GM18517 (cell line): ENCODE measurements around the gene ITM2C.

Experiments used
- ATAC-seq: cut with Tn5 transposase; IDR thresholded peaks from one replicate; pipeline ENCODE4 v1.9.1; 2021; ENCODE audit warnings: mild to moderate bottlenecking, moderate library complexity; ENCODE audit not compliant: unreplicated experiment

Gene ITM2C

DNA sequence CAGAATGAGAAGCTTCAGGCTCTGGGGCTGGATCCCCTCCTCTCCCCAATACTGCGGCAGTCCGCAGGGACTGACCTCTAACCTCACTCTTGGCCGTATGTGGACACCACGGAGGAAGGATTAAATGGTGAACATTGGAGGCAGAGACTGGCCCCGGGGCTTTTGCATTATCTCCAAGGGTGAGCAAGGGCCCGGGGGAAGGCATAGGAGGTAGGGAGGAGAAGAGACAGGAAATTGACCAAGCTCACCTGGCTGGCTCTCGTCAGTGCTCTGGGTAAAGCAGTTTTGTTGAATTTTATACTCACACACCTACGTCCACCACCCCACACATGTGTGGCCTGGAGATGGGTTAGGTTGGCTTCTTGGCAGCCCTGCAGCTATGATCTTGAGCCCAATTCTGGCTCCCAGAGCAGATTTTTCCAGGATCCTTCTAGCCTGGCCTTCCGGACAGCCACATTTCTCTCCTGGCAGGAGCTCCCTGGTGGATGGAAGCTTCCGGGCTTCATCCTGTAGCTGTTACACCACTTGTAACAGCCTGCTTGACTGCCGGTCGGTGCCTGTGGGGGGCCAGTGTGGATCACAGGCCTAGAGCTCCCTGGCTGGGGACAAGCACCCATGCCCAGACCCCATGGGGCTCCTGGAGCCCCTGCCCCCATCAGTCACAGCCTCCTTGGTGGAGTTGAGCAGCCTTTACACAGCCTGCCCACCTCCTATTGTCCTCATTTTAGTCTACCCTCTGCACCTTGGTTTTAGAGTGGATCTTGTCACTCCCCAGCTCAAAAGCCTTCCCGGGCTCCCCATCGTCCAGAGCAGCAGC, 7.6 kb downstream of the ITM2C start:
- no peak for ATAC-seq

DNA sequence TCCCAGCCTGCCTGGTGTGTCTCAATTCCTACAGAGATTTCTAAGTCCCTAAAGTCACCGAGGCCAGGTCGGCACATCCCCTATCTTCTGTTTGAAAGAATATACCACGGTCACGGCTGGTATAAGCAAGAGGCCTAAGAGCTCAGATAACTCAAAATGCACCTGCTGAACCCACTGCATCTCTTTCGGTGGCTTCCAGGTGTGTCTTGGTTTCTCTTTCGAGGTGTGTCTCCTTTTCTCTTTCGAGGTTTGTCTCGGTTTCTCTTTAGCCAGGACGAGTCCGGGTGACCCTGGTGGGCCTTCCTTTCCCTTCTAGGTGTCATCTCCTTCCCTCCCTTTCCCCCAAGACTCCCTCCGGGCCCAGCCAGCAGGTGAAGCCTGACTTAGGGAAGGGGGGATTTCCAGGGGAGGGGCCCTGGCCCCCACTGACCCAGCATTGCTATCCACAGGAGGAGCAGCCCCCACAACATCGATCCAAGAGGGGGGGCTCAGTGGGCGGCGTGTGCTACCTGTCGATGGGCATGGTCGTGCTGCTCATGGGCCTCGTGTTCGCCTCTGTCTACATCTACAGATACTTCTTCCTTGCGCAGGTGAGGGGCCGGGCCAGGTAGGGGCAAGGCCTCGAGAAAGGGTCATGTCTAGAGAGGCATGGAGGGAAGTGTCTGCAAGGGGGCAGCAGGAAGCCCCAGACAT, 8.4 kb downstream of the ITM2C start:
- peak; percentile 85 for ATAC-seq

DNA sequence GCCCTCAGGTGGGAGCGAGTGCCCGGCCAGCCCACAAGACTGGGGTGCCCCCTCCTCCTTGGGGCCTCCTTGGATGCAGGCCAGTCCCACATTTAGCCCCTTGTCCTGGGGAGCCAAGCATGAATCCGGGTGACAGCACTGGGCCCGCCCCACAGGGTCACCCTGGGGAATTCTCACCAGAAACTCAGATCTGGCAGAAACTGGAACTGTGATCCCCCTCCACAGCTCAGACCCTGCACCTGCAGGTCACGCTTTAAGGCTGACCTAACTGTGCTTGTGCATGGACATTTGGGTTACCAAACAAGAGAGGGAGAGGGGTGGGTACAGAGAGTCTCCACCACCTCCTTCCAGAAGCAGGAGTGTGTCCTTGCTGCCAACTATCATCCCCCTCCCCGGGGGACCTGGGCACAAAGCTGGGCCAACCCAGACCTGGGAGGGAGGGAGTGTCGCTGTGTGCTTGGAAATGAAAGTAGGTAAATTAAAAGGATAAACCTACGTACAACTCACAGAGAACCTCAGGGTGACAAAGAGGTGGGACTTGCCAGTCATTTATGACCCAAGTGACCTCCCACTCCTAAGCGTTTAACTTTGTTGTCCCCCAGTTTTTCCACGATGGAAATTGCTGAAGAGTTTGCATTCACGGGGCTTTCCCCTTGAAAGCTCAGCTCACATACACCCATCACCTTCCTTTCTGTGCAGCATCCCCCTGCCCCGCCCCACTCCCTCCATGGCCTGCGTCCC, 9.1 kb downstream of the ITM2C start:
- peak; percentile 75 for ATAC-seq

DNA sequence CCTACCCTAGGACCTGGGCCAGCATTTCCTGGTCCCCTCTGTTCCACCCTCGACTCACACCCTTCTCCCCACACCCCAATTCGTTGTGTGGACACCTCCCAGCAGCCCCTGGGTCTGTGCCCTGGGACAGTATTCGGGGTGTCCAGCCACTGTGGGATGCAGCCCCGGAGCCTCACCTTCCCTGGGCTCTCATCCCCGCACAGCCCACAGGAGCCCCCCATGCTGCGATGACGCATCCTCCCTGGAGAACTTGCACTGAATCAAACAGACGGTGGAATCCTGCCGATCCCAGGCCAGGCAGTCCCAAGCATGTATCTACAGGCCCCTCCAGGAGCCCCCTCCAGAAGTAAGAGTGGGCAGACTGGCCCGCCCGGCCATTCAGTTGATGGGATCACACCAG, 9.7 kb downstream of the ITM2C start:
- no peak for ATAC-seq

DNA sequence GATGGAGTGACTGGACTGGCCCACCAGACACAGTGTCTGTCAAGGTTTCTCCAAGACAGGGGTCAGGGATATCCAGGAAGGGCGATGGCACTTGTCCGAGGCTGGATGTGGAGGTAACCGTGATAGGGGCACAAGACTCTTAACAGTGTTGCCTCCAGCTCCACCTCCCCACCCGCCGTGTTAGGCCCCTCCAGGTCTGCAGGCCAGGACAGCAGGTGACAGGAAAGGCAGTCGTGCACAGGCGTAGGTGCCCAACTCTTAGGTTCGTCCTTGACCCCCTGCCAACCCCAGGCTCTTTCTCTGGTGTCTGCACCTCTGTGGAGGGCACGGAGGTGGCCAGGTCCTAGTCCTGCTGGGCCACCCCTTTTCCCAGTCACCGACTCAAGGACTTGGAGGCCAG, 10.1 kb downstream of the ITM2C start:
- no peak for ATAC-seq

DNA sequence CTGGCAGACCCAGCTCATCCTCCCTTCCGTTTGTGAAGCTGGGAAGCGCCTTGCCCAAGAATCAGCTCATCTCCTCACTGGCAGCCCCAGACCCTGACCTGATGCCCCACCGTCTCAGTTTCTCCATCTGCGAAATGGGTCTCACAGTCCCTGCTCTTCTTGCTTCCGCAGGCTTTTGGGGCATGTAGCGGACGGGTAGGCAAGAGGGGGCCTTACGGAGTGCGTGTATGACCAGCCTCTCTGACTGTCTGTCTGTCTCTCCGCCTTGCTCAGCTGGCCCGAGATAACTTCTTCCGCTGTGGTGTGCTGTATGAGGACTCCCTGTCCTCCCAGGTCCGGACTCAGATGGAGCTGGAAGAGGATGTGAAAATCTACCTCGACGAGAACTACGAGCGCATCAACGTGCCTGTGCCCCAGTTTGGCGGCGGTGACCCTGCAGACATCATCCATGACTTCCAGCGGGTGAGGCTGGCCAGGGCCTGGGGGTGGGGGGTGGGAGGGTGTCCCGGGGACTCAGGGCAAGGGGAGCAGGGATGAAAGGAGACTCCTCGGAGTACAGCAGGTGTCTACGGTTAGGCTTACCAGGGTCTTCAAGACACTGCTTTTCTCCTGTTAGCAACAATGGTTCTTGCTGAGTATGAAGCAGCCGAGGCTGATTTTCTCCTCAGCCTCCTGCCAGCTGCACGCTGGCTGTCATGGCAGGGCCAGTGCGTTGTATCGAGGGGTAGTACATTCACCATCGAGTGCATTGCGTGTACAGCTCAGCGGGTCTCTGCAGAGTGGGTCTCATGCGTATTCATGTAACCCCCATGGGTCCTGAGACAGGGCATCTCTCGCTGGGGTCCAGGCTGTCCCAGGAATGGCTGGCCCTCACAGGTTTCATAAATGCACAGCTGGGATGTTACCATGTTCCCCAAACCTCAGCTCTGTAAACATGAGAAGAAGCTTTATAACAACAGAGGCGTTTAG, 10.9 kb downstream of the ITM2C start:
- no peak for ATAC-seq

DNA sequence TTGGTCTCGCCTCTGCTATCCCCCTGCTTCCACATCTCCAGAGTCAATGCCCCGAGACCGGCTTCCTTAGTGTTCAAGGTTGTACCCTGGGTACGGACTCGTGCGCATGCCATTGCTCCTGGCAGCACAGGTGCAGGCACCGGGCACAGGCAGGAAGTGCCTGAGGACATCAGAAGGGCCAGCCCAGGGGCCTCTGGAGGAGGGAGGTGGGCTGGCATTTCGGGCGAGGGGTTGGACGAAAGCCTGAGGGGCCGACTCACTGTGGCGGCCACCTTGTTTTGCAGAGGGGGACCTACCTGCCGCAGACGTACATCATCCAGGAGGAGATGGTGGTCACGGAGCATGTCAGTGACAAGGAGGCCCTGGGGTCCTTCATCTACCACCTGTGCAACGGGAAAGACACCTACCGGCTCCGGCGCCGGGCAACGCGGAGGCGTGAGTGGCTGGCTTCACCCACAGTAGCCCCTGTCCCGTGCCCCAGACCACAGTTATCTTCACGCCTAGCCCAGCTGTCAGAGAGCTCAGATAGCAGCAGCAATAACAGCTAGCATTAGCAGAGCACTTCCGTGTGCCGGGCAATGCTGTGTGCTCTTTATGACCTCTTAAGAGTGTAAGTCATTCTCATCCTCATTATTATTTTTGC, 12.5 kb downstream of the ITM2C start:
- ATAC-seq: no peak

DNA sequence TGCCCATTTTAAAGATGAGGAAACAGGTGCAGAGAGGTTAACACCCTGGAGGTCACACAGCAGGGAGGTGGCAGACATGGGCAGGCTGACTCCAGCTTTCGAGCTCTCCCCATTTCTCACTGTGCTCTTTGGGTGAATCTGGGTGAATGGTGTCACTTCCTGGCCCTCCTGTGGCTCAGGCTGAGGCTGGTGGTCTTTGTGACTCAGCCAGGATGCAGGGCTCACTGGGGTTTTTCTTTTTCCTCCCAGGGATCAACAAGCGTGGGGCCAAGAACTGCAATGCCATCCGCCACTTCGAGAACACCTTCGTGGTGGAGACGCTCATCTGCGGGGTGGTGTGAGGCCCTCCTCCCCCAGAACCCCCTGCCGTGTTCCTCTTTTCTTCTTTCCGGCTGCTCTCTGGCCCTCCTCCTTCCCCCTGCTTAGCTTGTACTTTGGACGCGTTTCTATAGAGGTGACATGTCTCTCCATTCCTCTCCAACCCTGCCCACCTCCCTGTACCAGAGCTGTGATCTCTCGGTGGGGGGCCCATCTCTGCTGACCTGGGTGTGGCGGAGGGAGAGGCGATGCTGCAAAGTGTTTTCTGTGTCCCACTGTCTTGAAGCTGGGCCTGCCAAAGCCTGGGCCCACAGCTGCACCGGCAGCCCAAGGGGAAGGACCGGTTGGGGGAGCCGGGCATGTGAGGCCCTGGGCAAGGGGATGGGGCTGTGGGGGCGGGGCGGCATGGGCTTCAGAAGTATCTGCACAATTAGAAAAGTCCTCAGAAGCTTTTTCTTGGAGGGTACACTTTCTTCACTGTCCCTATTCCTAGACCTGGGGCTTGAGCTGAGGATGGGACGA, 13.2 kb downstream of the ITM2C start:
- no peak for ATAC-seq

DNA sequence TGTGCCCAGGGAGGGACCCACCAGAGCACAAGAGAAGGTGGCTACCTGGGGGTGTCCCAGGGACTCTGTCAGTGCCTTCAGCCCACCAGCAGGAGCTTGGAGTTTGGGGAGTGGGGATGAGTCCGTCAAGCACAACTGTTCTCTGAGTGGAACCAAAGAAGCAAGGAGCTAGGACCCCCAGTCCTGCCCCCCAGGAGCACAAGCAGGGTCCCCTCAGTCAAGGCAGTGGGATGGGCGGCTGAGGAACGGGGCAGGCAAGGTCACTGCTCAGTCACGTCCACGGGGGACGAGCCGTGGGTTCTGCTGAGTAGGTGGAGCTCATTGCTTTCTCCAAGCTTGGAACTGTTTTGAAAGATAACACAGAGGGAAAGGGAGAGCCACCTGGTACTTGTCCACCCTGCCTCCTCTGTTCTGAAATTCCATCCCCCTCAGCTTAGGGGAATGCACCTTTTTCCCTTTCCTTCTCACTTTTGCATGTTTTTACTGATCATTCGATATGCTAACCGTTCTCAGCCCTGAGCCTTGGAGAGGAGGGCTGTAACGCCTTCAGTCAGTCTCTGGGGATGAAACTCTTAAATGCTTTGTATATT, 14.0 kb downstream of the ITM2C start:
- ATAC-seq: no peak

DNA sequence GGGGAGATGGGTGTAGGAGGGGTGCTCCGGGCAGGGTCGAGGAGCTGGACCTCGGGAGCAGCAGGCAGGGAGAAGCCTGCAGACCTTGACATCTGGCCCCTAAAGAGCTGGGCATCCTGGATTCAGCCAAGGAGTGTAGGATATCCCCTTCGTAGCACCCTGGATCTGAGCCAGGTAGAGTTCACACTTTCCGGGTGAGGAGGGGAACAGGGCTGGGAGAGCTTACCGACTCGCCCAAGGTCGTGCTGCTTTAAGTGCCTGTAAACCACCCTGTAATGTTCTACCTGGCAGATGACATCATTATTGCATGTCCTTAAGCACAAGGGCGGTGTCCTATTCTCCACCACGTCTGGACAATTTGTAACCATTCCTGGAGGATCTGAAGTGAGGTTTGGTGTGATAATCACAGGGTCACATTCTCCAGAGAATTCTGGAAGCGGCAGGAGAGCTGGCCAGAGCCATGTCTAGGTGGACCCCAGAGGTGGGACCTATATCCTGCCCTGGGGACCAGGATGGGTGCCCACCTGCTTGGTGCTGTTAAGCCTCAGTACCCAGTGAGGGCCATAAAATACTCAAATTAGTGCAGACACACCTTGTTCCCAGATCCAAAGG, 14.6 kb downstream of the ITM2C start:
- no peak for ATAC-seq

DNA sequence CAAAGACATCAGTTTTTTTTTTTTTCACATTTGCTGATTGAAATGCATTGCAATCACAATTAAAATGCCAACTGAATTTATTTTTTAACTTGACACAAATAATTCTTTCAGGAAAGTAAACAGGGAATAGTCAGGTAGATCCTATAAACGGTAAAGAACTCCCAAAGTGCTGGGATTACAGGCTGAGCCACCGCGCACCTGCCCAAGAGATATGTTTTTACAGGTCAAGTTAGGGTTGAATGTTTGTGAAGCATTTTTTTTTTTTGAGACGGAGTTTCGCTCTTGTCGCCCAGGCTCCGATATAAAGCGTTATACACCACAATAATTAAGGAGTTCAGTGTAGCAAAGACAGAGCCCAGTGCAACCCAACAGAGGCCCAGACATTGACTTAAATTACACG, 15.1 kb downstream of the ITM2C start:
- no peak for ATAC-seq

DNA sequence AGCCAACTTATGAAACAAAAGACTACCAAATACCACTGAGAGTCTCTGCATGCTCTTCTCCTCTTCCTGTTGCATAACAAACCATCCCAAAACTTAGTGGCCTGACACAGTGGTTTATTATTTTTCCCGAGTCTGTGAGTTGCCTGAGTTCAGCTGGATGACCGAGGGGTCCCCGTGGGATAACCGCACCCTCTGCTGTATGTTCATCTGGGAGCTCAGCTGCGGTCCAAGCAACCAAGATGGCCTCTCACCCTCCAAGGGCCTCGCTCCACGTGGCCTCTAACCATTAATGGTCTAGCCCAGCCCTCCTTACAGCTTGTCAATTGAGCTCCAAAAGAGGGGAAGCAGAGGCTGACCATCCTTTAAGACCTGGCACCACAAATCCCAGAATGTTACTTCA, 17.1 kb downstream of the ITM2C start:
- no peak for ATAC-seq

DNA sequence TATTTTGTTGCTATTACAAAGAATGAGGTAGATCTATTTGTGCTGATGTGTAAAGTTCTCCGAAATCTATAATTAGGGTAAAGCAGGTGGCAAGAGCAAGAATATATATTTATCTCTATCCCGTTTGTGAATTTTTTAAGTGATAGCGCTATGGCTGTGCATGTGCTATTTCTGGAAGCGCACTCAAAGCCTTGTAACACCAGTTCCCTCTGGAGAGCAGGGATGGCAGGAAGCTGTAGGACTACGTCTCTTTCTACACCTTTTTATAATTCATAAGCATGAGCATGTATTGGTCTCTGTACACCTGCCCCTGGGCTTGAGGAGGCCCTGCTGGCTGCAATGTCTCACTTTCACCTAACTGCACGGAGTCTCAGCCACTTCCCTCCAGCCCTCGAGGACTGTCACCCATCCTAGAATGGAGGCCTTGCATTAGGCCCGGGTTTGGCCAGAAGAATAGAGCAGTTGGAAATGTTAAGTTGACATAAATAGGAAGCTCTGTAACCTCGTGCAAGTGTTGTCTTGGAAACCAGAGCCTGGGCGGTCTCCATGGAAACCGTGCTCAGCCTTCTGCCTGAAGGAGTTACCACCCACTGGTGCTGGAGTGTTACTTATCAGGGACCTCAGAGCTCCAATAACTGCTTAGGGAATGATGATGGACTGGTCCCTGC, 20.9 kb downstream of the ITM2C start:
- no peak for ATAC-seq

DNA sequence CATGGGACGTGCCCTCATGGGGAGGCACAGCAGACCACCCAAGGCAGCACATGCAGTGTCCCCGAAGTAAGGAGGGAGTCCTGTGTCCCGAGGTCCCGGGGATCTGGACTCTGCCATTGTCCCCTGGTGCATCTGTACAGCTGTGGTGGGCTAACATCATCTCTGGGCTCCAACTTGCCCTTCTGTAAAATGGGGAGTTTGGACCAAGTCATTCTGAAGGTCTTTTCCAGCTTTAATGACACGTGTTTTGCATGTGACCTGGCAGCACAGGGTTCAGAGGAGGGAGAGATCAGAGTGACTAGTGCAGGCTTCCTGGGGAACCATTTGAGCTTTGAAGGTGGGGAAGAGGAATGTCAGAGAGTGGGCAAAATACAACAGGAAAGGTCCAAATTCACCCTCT, 21.5 kb downstream of the ITM2C start:
- ATAC-seq: no peak

DNA sequence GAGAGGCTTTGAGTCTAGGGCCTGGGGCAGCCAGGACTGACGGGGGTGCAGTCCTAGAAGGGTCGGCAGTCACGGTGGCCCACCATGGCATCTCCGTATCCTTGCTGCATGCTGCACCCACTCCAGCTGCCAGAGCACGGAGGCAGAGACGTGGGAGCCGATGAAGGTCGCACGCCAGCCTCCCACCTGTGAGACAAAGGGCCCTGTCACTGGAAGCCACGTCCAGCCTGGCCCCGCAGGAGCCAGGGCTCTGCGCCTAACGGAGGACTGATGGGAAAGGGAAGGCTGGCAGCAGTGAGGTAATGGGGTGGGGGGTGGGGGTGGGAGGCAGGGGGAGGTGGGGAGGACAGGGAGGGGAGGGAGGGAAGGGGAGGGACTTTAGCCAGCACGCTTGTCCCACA, 21.9 kb downstream of the ITM2C start:
- no peak for ATAC-seq

DNA sequence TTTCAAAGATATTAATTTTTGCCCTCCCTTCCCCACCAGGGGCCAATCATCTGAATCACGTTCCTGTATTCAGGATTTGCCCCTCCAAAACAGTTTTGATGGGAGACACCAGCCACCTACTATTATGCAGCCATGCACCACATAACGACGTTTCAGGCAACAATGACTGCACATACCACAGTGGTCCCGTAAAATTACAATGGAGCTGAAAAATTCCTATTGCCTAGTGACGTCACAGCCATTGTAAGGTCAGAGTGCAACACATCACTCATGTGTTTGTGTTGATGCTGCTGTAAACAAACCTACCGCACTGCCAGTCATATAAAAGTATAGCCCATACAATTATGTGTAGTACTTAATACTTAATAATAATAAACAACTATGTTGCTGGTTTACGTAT, 22.6 kb downstream of the ITM2C start:
- no peak for ATAC-seq

DNA sequence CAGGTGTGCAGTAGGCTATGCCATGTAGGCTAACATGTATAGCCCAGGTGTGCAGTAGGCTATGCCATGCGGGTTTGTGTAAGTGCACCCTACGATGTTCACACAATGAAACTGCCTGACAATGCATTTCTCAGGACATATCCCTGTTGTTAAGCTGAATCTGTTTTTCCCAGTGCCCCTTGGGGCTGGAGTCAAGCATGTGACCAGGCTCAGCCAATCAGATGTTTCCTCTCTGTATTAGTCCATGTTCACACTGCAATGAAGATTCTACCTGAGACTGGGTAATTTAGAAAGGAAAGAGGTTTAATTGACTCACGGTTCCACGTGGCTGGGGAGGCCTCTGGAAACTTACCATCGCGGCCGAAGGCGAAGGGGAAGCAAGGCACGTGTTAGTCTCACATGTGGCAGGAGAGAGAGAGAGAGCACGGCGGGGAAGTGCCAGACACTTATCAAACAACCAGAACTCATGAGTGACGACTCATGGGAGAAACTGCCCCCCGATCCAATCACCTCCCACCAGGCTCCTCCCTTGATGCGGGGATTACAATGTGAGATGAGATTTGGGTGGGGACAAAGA, 24.2 kb downstream of the ITM2C start:
- no peak for ATAC-seq
